KMS-11 (cell line): Measurements from ENCODE around the gene ITPR3.

ENCODE experiments used
- H2AFZ ChIP-seq: fragments of 200-600 bp; sonication (generic); 2 replicates; pipeline ENCODE4 v1.6.1; 2016; ENCODE audit warnings: antibody characterized with exemption, mixed run types, low read depth
- H3K27ac ChIP-seq: fragments of 200-600 bp; sonication (generic); 2 replicates; pipeline ENCODE4 v1.6.1; 2016; ENCODE audit warnings: mild to moderate bottlenecking, mixed run types
- H3K27me3 ChIP-seq: fragments of 200-600 bp; sonication (generic); 2 replicates; pipeline ENCODE4 v1.6.1; 2017; ENCODE audit warnings: mild to moderate bottlenecking, low read depth, mixed run types, moderate library complexity; ENCODE audit not compliant: insufficient read depth
- H3K36me3 ChIP-seq: fragments of 200-600 bp; sonication (generic); 2 replicates; pipeline ENCODE4 v1.6.1; 2017; ENCODE audit warnings: mild to moderate bottlenecking, mixed run types; ENCODE audit not compliant: insufficient read depth
- H3K4me1 ChIP-seq: fragments of 200-600 bp; sonication (generic); 2 replicates; pipeline ENCODE4 v1.6.1; 2016; ENCODE audit warnings: mild to moderate bottlenecking, low read depth, mixed run types; ENCODE audit not compliant: poor library complexity, severe bottlenecking
- H3K4me2 ChIP-seq: fragments of 200-600 bp; sonication (generic); 2 replicates; pipeline ENCODE4 v1.7.0; 2016; ENCODE audit warnings: mild to moderate bottlenecking, mixed run types
- H3K4me3 ChIP-seq: fragments of 200-600 bp; sonication (generic); IDR thresholded peaks from 2 replicates; pipeline ENCODE4 v1.6.1; 2017; ENCODE audit warnings: low read depth, low read length, mixed read lengths; ENCODE audit not compliant: insufficient read depth
- H3K79me2 ChIP-seq: fragments of 200-600 bp; sonication (generic); 2 replicates; pipeline ENCODE4 v1.6.1; 2016; ENCODE audit warnings: low read depth, mixed run types; ENCODE audit not compliant: insufficient read depth
- H3K9ac ChIP-seq: fragments of 200-600 bp; sonication (generic); 2 replicates; pipeline ENCODE4 v1.6.1; 2016; ENCODE audit warnings: mild to moderate bottlenecking, mixed run types
- H4K20me1 ChIP-seq: fragments of 200-600 bp; sonication (generic); 2 replicates; pipeline ENCODE4 v1.6.1; 2016; ENCODE audit warnings: mild to moderate bottlenecking, mixed run types; ENCODE audit not compliant: insufficient read depth
- CTCF ChIP-seq: fragments of 200-600 bp; sonication (generic); conservative IDR thresholded peaks from 2 replicates; pipeline ENCODE4 v1.6.1; 2017; ENCODE audit warnings: low read depth, mild to moderate bottlenecking, antibody characterized with exemption, low read length, moderate library complexity, mixed read lengths

The ITPR3 gene

GRCh38 chr6:33732385-33732784 lies 111.3 kb downstream of the ITPR3 start:
- Histone ChIP-seq H2AFZ (no peak overlapping the region), H3K4me3 (no peak overlapping the region), H3K4me1 (no peaks in the 10 kb centered on the region), H3K9ac (no peak overlapping the region), H3K4me2 (no peak overlapping the region), H3K36me3 (no peaks in the 10 kb centered on the region), H3K79me2 (no peaks in the 10 kb centered on the region), H3K27ac (no peak overlapping the region), H3K27me3 (peaks cover 26% of the 10 kb centered on the region), H4K20me1 (no peaks in the 10 kb centered on the region)
- TF ChIP-seq CTCF = no peak

GRCh38 chr6:33732817-33733708 lies 111.9 kb downstream of the ITPR3 start:
- Histone ChIP-seq H3K4me3 (no peak overlapping the region), H3K4me2 (no peak overlapping the region)
- TF ChIP-seq CTCF = no peak

GRCh38 chr6:33733709-33734007 lies 112.5 kb downstream of the ITPR3 start:
- Histone ChIP-seq H3K36me3 (no peaks in the 10 kb centered on the region), H3K79me2 (no peaks in the 10 kb centered on the region), H3K4me1 (no peaks in the 10 kb centered on the region), H3K4me3 (no peak overlapping the region), H3K4me2 (no peak overlapping the region), H3K27ac (no peak overlapping the region), H3K9ac (no peak overlapping the region), H3K27me3 (peaks cover 14% of the 10 kb centered on the region), H4K20me1 (no peaks in the 10 kb centered on the region), H2AFZ (no peak overlapping the region)
- no peak for TF ChIP-seq CTCF

More at GRCh38 chr6:33732817-33733708, 111.9 kb downstream of the ITPR3 start:
- Histone ChIP-seq H3K36me3 (no peaks in the 10 kb centered on the region), H4K20me1 (no peaks in the 10 kb centered on the region), H2AFZ (no peak overlapping the region), H3K27me3 (peaks cover 20% of the 10 kb centered on the region), H3K4me1 (no peaks in the 10 kb centered on the region), H3K79me2 (no peaks in the 10 kb centered on the region), H3K27ac (no peak overlapping the region), H3K9ac (no peak overlapping the region)

GRCh38 chr6:33735216-33735615 lies 114.1 kb downstream of the ITPR3 start:
- peaks cover 2% of the 10 kb centered on the region; the same call in 1 of the 2 replicates for H3K27me3 ChIP-seq
- no peak for TF ChIP-seq CTCF

More at GRCh38 chr6:33735216-33735615, 114.1 kb downstream of the ITPR3 start:
- Histone ChIP-seq H3K4me1 (no peaks in the 10 kb centered on the region), H3K79me2 (no peaks in the 10 kb centered on the region), H4K20me1 (no peaks in the 10 kb centered on the region), H3K9ac (no peak overlapping the region), H3K36me3 (no peaks in the 10 kb centered on the region), H3K4me2 (no peak overlapping the region), H3K4me3 (no peak overlapping the region), H3K27ac (no peak overlapping the region), H2AFZ (no peak overlapping the region)
